HG02870 (cell line): Measurements from ENCODE around the gene DOCK1.

Source experiments
- ATAC-seq: cut with Tn5 transposase; IDR thresholded peaks from one replicate; pipeline ENCODE4 v1.9.1; 2021; ENCODE audit warnings: mild to moderate bottlenecking, moderate library complexity; ENCODE audit not compliant: unreplicated experiment

The DOCK1 gene

DNA sequence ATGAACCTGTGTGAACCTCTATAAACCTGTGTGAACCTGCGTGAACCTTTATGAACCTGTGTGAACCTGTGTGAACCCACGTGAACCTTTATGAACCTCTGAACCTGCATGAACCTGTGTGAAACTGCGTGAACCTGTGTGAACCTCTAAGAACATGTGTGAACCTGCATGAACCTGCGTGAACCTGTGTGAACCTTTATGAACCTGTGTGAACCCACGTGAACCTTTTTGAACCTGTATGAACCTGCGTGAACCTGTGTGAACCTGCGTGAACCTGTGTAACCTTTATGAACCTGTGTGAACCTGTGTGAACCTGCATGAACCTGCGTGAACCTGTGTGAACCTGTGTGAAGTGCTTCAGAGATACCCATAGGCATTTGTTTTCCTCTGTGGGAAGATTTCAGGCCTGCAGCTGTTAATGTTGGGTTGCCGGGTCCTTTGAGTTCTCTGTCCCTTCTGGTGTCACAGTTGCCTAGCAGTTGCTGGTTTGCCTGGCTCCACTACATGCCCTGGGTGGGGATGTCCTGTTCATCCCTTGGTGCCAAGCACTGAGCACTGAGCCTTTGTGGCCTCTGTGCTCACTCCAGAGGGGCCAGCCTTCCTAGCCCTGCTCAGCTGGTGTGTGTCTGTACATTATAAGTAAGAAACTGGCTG, 97.9 kb downstream of the DOCK1 start:
- no peak for ATAC-seq

DNA sequence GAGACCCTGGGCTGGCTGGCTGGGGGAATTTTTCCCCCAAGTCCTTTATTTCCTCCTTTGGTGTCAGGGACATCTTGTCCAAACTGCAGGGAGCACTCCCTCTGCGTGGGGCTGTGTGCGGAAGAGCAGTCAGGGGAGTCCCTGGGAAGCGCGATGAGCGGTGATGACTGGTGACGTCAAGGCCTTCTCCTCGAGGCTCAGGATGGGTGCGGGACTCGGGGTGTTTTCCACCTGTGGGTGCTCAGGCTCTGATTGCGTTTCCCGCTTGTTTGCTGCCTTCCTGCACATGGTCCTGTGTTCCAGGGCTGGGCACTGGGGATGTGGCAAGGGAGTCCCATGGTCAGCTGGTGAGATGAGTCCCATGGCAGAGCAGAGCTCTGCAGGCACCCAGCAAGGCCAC, 101.2 kb downstream of the DOCK1 start:
- ATAC-seq = no peak

DNA sequence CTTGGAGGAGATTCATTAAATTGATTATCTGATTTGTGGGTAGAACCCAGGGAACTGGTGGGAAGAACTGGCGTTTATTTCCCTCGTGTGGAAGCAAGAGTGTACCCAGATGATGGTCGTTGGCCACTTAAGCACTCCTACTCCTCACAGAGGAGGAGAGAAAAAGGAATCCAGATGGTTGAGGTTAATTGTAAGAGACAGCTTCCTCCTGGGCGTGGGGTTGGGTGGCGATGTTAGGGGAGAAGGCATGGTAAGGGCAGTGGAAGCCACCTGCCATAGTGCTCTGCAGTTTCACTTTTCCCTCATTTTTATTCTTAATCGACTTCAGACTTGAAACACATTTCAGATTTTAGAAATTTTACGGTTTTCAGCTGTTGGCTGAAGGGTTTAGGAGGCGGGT, 104.1 kb downstream of the DOCK1 start:
- ATAC-seq = no peak

DNA sequence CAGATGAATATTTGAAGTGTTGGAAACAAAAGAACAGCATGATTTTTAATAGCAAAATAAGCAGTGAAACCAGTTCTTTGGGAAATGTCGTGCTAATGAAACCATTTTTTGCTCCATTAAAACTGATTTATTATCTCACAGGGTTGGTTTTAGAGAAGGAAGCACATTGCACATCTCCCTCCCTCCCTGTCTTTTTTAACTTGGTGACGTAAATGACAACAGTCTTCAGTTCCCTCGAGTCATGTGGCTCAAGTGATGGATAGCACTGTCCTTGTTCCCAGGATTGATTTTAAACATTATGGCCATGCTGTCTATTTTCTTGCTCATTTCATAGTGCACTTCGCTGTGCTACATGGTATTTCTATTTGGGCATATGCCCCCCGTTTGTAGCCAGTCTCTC, 105.9 kb downstream of the DOCK1 start:
- no peak for ATAC-seq

DNA sequence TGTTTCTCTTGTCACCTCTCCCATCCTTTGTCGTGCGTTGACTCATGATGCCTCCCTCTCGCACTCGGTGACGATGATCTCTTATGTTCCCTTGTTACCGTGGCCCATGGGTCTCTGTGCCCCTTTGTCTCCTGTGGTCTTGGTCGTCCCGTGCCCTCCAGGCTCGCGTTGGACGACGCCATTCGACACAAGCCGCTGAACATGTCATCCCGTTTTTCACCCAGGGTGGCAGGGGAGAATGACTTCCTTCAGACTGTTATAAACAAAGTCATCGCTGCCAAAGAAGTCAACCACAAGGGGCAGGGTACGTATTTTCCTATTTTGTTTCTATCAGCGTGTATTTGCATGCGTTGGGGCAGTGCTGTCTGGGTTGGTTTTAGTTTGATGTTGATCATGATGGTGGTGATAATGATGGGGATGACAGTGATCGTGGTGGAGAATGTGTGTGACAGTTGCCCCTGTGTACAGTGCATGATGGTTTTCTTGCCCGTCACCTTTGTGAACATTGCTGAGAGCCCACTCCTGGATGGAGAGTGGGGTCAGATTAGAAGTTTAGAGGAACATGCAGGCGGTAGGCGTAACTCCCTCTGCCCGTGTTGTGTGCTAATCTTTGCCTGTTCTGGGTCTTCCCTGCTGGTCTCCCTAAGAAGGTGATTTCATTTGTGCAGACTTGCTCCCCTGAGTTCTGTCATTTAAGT, 107.0 kb downstream of the DOCK1 start:
- ATAC-seq = no peak

DNA sequence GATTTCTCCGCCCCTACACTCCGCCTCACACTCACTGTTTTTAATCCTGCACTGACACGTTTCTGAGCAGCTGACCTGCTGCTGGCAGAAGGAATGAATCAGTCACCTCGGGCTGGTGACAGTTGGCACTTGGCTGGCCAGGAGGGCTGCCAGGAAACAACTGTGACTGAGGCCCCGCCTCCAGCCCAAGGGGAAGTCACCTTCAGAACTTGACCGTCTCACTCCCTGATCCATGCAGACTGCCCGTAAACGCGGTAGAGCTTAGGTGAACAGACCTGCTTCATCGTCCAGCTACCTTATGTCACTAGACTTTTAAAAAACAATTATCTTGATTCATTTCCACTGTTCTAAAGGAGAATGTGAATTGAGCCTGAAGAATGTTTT, 107.5 kb downstream of the DOCK1 start:
- ATAC-seq = no peak

DNA sequence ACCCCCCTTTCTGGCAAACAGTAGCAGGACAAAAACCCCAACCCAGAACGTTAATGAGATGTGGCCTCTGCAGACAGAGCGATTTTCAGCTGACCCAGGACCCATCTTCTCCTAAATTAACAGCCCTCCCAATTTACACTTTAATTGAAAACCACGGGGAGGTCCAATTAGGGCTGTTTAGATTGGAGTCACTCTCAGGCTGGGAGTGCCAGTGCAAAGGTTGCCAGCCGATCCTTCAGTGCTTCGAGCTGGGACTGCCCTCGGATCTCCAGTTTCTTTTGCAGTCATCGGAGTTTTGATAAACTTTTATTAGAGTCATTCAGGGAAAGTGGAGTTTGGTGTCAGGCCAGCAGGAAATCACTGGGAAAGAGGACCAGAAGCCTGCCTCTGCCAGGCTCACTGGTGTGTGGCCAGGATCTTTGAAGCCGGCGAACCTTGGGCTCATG, 108.0 kb downstream of the DOCK1 start:
- no peak for ATAC-seq

DNA sequence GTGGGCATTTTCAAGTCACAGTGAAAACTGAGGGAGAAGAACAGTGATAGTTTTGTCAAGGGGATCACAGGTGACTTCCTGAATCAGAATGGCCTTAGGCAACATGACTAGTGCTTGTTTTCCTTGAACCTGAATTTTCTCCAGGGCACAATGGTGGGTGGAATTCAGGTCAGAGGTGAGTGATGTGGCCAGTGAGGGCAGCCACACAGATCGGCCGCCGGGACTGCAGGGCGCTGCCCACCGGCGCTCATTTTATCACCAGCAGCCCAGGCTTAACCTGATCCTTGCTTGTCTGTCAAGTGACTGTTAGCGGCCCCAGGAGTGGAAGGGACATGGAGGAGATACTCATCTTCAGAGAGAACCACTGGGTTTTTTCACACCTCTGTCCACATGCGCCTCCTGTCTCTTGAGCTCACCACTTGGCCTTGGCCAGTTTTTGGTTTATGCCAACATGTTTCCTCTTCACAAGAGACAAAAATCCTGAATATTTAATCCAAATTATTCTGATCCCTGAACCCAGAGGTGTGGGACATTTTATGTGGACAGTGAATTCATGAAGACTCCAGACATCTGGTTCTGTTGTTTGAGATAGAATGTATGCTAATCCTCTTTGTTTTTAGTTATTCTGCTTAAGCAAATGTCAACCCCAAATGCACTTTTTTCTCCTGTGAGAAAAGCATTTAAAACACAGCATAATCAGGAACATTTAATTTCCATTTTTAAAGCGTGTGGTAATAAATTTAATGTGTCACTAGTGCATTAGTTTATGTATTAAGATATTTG, 108.7 kb downstream of the DOCK1 start:
- ATAC-seq = no peak

DNA sequence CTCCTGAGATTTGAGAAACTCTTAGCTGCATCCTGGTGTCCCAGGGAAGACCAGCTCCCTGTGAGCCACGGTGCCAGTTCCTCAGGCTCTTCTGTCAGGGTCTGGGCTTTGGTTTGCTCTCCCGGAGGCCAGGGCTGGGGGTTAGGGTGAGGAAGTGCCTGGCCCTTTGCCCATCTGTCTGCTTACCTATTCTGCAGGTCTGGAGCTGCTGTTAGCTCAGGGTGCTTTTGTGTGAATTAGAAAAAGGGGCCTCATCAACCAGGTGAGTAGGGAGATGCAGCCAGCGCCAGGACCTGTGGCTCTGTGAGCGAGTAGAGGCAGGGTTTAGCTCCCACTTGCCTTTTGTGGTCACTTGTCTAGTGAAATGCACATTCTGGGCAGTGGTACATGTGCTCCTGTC, 109.4 kb downstream of the DOCK1 start:
- ATAC-seq = no peak

DNA sequence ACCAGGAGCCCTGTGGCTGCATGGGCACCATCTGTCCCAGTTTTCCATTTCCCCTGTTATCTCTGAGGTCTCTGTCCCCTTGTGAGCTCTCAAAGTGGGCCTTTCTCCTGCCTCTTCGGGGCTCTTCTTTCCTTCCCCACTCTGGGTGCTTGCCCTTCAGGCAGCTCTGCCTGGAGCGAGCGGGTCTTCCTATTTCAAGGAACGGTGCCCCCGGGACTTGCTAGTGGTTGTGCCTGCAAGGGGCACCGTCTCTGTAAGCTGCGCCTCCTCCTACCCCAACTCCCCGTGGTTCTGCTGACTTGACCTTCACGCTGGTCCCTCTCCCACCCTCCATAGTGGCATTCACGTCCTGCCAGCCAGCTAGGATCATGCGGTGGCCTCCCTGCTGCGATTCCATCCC, 110.1 kb downstream of the DOCK1 start:
- ATAC-seq = no peak

DNA sequence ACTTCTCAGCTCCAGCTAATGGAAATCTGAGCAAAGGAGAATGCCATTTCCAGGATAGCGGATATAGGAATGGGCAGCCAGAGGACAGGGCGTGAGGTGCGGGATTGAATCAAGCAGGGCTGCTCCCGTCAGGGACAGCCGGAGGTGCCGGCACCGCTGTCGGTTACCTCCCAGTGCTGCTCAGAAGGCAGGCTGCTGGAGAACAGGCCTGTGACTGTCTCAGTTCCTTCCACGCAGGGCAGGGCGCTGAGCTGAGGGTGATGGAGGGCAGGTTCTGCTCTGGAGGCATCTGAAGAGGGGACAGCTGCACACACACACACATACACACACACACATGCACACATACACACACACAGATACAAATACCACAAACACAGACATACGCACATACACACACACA, 111.1 kb downstream of the DOCK1 start:
- ATAC-seq = no peak

DNA sequence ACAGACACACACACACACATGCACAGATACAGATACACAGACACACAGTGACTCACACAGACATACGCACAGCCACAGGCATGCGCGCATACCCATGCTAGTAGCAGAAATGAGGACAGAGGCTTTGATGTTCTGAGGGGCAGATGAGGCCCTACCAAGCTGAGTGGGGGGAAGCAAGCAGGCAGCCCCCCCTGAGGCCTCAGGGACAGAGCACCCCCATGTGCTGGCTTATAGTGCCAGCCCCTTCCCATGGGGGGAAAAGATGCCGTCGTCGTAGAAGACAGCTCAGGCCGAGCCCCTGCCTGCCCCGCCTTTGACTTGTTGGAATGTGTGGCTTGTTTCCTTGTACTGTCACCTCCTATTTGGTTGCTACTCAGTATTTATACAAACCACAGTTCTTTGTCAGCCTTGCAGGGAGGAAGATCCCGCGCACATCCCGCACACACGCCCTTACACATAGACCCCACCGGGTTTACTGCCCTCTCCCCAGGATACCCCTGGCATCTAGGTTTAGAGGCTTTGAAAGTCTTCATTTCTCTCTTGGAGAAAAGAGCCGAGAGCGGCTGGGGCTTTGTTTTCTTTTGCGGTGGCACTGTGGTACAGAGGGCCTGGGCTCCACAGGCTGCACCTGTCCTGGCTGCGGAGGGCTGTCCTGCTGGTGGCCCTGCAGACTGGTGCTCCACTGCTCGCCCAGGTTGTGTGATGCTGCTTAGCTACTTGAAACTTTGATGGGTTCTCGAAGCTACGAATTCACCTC, 112.5 kb downstream of the DOCK1 start:
- no peak for ATAC-seq

DNA sequence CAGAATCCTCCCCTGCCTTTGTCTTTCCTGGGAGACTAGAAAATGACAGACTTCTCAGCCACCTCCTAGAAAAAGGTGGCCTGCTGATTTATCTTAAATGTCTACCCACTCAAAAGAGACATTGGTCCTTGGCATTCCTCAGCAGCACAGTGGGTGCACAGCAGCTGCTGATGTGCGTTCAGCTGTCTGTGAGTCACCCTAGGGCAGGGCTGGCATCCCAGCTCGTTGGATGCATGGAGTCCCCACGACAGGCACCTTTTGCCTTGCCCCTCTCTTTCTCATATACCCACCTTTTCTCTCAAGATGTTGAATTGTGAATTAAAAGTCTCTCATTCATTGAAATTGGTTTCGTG, 113.0 kb downstream of the DOCK1 start:
- no peak for ATAC-seq

DNA sequence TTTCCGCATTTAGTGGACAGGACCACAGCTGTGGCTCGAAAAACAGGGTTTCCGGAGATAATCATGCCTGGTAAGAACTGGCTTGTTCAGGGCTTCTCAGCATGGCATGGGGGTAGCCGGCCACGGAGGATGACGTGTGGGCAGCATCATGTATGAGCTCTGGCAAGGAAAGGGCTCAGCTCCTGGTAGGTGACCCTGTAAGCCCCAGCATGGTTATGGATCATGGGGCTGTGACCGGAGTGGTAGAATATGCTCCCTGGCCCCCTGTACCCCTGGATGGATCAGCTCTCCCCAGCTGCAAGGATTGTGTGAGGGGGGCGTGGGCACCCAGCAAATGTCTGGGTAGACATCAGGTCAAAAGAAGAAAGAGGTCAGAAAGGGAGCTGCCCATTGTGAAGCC, 113.5 kb downstream of the DOCK1 start:
- ATAC-seq = no peak

DNA sequence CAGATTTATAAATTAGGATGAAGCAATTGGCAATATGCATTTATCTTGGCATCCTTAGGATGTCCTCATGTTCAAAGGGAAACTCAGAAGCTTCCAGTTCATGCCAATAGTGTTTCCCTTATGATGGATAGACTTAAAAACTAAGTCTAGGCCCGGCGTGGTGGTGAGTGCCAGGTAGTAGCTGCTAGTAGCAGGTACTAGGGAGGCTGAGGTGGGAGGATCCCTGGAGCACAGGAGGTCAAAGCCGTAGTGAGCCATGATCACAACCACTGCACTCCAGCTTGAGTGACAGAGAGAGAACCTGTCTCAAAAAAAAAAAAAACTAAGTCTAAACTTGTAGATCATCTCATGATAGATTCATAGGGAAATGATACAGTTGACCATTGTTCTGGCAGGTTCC, 115.0 kb downstream of the DOCK1 start:
- no peak for ATAC-seq

DNA sequence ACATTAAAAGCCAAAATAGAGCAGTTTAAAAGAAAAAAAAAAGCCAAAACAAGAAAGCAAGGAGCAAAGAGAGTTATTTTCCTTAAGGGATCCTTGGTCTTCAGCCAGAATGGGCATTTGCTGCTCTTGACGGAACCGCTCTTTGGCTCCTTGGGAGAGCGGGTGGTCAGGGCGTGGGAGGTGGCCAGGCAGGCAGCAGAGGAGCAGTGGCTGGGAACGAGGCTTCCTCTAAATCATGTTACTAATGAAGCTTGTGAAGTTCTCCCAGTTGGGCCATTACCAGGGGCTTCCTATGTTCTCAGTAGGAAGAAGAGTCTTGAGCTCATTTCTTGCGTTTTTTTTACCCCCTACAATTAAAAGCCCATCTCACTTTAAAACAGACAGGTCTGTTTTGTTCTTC, 116.6 kb downstream of the DOCK1 start:
- no peak for ATAC-seq

DNA sequence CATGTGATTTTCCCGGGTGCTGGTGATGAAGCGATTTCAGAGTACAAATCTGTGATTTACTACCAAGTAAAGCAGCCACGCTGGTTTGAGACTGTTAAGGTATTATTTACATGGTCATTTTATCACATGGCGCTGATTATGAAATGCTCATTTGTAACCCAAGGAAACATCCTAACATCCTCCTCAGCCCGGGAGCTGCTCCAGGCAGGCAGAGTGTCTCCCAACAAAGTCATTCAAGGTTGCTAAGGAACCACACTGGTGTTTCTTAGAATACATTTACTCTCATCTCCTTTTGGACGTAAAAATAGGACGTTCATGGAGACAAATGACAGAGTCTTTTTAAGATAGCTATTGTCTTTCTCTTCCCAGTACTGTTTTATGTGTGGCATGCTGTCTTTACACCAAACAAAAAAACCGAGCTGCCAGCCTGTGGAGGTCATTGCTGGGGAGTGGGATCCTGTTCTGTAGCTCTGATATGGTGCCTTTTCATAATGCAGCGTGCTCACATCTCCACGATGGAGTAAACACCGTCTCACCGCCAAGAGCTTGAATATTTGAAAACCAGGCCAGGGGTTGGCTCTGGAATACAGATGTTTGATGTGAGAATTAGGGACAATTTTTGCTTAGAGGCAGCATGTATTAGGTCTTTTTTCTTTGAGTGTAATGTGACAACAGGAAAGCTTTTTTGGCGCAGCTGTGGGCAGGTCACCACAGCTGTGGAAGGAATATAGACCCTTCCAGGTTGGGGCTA, 119.6 kb downstream of the DOCK1 start:
- no peak for ATAC-seq

DNA sequence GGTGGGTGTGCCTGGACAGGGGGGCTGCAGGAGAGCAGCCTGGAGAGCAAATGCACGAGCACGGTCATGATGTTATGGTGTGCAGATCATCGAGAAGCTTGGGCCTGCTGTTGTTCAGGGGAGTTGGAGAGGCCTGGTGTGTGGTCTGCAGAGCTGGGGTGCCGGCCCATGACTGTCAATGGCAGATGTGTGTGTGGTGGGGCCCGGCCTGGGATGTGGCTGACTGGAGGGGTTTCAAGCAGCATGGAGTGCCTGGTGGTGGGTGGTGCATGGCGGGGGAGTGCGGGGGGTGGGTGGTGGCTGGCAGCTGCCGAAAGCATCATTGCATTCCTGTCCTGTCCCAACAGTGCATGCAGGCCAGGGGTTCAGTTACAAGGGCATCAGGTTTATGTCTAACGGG, 122.6 kb downstream of the DOCK1 start:
- ATAC-seq = no peak

DNA sequence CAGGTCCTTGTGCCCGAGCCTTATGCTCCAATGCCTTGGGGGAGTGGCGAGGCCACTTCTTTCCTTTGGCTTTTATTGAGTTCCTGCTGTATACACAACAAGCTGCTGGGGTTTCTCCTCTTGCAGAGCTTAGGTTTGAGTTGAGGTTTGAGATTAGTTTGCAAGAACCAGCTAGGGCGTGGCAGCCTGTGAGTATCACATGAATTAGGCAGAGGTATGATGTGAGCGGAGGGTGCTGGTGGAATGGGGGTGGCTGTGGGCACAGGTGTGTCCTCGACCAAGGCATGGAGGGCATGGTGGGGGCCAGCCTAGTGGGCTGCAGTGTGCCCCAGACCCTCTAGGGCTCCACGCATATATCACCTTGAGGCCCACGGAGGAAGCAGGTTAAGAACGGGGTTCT, 123.3 kb downstream of the DOCK1 start:
- ATAC-seq = no peak

DNA sequence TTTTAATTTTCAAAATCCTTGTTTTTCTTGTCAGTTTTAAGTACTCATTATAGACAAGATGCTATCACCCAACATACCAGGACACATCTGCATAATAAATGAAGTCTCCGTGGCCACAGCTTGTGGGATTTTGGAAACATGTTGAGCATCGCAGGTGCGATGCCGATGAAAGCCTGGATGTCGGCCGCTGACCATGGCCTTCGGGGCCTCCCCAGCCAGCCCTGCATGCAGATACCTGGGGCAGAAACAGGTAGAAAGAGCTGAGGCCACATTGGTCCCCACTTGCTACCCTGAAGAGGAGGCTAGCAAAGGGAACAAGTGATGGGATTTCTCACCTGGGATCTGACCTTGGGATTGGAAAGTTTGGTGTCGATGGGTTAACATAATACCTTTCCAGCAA, 123.8 kb downstream of the DOCK1 start:
- ATAC-seq = no peak
